ENCODE results near the gene JAG1.

DNA sequence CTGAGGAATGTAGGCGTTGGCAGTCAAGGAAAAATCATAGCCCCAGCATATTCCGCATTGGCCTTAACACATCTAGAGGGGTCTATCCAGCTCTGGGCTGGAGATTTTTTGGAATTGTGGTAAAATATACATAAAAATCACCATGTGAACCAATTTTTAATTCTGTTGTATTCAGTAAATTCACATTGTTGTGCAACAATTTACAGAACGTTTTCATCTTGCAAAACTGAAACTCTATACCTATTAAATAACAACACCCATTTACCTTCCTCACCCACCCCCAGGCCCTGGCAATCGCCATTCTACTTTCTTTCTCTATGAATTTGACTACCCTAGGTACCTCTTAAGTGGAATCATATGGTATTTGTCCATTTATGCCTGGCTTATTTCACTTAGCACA is 6.8 kb upstream of the JAG1 start:
- TF ChIP-seq POLR2A (IDR thresholded peaks at IDR 0.05) = no peak
- TF ChIP-seq, protein P1, sequence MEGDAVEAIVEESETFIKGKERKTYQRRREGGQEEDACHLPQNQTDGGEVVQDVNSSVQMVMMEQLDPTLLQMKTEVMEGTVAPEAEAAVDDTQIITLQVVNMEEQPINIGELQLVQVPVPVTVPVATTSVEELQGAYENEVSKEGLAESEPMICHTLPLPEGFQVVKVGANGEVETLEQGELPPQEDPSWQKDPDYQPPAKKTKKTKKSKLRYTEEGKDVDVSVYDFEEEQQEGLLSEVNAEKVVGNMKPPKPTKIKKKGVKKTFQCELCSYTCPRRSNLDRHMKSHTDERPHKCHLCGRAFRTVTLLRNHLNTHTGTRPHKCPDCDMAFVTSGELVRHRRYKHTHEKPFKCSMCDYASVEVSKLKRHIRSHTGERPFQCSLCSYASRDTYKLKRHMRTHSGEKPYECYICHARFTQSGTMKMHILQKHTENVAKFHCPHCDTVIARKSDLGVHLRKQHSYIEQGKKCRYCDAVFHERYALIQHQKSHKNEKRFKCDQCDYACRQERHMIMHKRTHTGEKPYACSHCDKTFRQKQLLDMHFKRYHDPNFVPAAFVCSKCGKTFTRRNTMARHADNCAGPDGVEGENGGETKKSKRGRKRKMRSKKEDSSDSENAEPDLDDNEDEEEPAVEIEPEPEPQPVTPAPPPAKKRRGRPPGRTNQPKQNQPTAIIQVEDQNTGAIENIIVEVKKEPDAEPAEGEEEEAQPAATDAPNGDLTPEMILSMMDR (IDR thresholded peaks at IDR 0.05) = no peak
